K562 (cell line): ENCODE measurements around the gene ZNF213. TPM values are rescaled to one million over a fixed set of nuclear protein-coding genes. Genes with fewer than 3 reads are reported as not detected.

ENCODE experiments used
- ATAC-seq: fragments of 200-7000 bp; cut with Tn5 transposase; 3 replicates; pipeline ENCODE4 v1.9.1; 2020; ENCODE audit warnings: moderate library complexity
- BruUV-seq: library from RNA; stranded (reverse); fragments of 400-500 nt; replicated peaks from 2 replicates; lab custom pipeline; 2021; lab: Mats Ljungman, UMichigan
- CTCF ChIA-PET: fragments of 300-600 bp; formaldehyde crosslinking; extraction: SDS; loops from one replicate; lab custom pipeline; 2021; ENCODE audit warnings: low intra/inter-chr PET ratio; lab: Yijun Ruan, JAX
- POLR2A ChIA-PET: fragments of 300-600, 350-650 bp; sonication (Branson Sonifier 250); formaldehyde crosslinking; extraction: SDS; loops from one replicate; lab custom pipeline; 2021; ENCODE audit warnings: antibody characterized with exemption, inconsistent platforms; lab: Yijun Ruan, JAX
- DNase-seq, 4 experiments: peaks; one replicate each; pipeline versions ENCODE4 v3.0.0 to v3.0.0-alpha.2; 2011 to 2018; ENCODE audit warnings: low spot score in 3 of 4, mixed read lengths in 3 of 4; ENCODE audit errors: extremely low read depth in 1 of 4
- FAIRE-seq: peaks from 2 replicates; lab custom pipeline; 2011; peaks lifted over from hg19 to GRCh38; lab: Jason Lieb, UNC
- H2AFZ ChIP-seq: 2 replicates; pipeline ENCODE4 v1.6.0; 2011; ENCODE audit warnings: low read depth, low read length, control low read depth, inconsistent platforms
- H3K27ac ChIP-seq: fragments of 200-600 bp; 3 replicates; pipeline ENCODE4 v1.8.0; 2011; ENCODE audit warnings: low read depth, mild to moderate bottlenecking, control low read depth, inconsistent platforms, low read length, moderate library complexity, mixed read lengths; ENCODE audit errors: extremely low read depth
- H3K27me3 ChIP-seq, 2 experiments: fragments of 300-600 bp in 1 of 2; 2 replicates in 1 of 2; 3 replicates in 1 of 2; pipeline versions ENCODE4 v1.6.0 to v1.8.0; 2011; ENCODE audit warnings: inconsistent platforms in 2 of 2, low read length in 2 of 2, mild to moderate bottlenecking in 1 of 2, mixed read lengths in 1 of 2, moderate library complexity in 1 of 2; ENCODE audit not compliant: control insufficient read depth in 2 of 2, insufficient read depth in 2 of 2
- H3K36me3 ChIP-seq: fragments of 300-600 bp; 3 replicates; pipeline ENCODE4 v1.8.0; 2011; ENCODE audit warnings: mild to moderate bottlenecking, low read length, inconsistent platforms; ENCODE audit not compliant: control insufficient read depth, insufficient read depth
- H3K4me1 ChIP-seq, 2 experiments: fragments of 200-600 bp in 1 of 2; replicated peaks in 1 of 2; 2 replicates in 1 of 2; 3 replicates in 1 of 2; pipeline versions ENCODE4 v1.5.1 to v1.8.0; 2011; ENCODE audit warnings: inconsistent platforms in 2 of 2, low read length in 2 of 2, mild to moderate bottlenecking in 1 of 2, mixed read lengths in 1 of 2, moderate library complexity in 1 of 2; ENCODE audit not compliant: control insufficient read depth in 2 of 2, insufficient read depth in 2 of 2
- H3K4me2 ChIP-seq: 2 replicates; pipeline ENCODE4 v1.6.1; 2011; ENCODE audit warnings: low read length, control low read depth, inconsistent platforms, mixed read lengths; ENCODE audit not compliant: insufficient read depth
- H3K4me3 ChIP-seq: fragments of 200-600 bp; sonication (generic), shearing (Covaris generic); 2 replicates; pipeline ENCODE4 v1.5.1; 2016; ENCODE audit warnings: control low read depth, inconsistent platforms
- H3K79me2 ChIP-seq: fragments of 200-600 bp; 3 replicates; pipeline ENCODE4 v1.8.0; 2011; ENCODE audit warnings: low read length, inconsistent platforms; ENCODE audit not compliant: control insufficient read depth, insufficient read depth
- H3K9ac ChIP-seq, 2 experiments: 2 replicates each; pipeline versions ENCODE4 v1.6.0 to v1.6.1; 2011; ENCODE audit warnings: low read depth in 2 of 2, low read length in 2 of 2, control low read depth in 1 of 2, inconsistent platforms in 1 of 2, mild to moderate bottlenecking in 1 of 2, mixed read lengths in 1 of 2; ENCODE audit not compliant: insufficient read depth in 1 of 2
- H3K9me1 ChIP-seq: one replicate; pipeline ENCODE4 v1.6.0; 2011; ENCODE audit warnings: inconsistent platforms, mild to moderate bottlenecking, low read length, moderate library complexity; ENCODE audit not compliant: control insufficient read depth, insufficient read depth
- H3K9me3 ChIP-seq: replicated peaks from 2 replicates; pipeline ENCODE4 v1.5.1; 2011; ENCODE audit warnings: low read depth, low read length, inconsistent platforms; ENCODE audit not compliant: control insufficient read depth, insufficient read depth
- H4K20me1 ChIP-seq: replicated peaks from 2 replicates; pipeline ENCODE4 v1.6.1; 2011; ENCODE audit warnings: low read length, inconsistent platforms, mixed read lengths; ENCODE audit not compliant: control insufficient read depth, insufficient read depth
- HDAC1 ChIP-seq, 2 experiments: fragments of 450-650 bp; IDR thresholded peaks; 2 replicates each; pipeline ENCODE4 v1.6.1; 2016 to 2017; ENCODE audit warnings: inconsistent platforms in 1 of 2, mild to moderate bottlenecking in 1 of 2, moderate library complexity in 1 of 2
- HNRNPUL1 ChIP-seq: fragments of 200-400 bp; formaldehyde crosslinking; IDR thresholded peaks from 2 replicates; pipeline ENCODE4 v1.6.1; 2017; ENCODE audit warnings: low read length
- KDM4B ChIP-seq, 2 experiments: fragments of 450-650 bp in 1 of 2; sonication (generic) in 1 of 2; IDR thresholded peaks; 2 replicates each; pipeline ENCODE4 v1.6.1; 2016 to 2017; ENCODE audit warnings: borderline replicate concordance in 2 of 2, antibody characterized with exemption in 1 of 2, low read depth in 1 of 2, mild to moderate bottlenecking in 1 of 2
- POLR2H ChIP-seq: IDR thresholded peaks from 2 replicates; pipeline ENCODE4 v1.6.1; 2016; ENCODE audit warnings: missing genetic modification characterization, low read depth, mild to moderate bottlenecking, control low read depth, missing compliant biosample characterization, moderate library complexity
- ZNF589 ChIP-seq: fragments of 200-800 bp; sonication (Bioruptor generic); IDR thresholded peaks from 2 replicates; pipeline ENCODE4 v1.6.1; 2016; ENCODE audit warnings: low read depth, missing genetic modification characterization, missing compliant biosample characterization
- WGBS: fragments of 100-300 bp; shearing (Covaris generic); methylation state at CpG from one replicate; pipeline ENCODE4 v1.1.6; 2016; ENCODE audit warnings: low coverage, mixed read lengths; ENCODE audit not compliant: insufficient coverage; ENCODE audit errors: missing lambda C conversion rate; 5-methylcytosine and 5-hydroxymethylcytosine counted together
- in situ Hi-C: fragments of 300-500 bp; cut with MboI; formaldehyde crosslinking; loops from 4 replicates; pipeline ENCODE4 v1.15.0; 2018; ENCODE audit warnings: inconsistent platforms, mixed read lengths
- intact Hi-C: fragments of 100-400 bp; cut with micrococcal nuclease; formaldehyde crosslinking; loops from 2 replicates; pipeline ENCODE4 v1.14.2; 2022
- polyA plus RNA-seq, 8 experiments: library from polyadenylated mRNA; depleted of rRNA in 4 of 8; stranded (reverse) in 5 of 8; unstranded in 3 of 8; fragments of >200 nt; fragmentation: Nextera tagmentation in 2 of 8; fragmentation: Illumina TruSeq in 1 of 8; extraction: Ambion mirVana in 2 of 8; extraction: Trizol in 1 of 8; gene quantifications; 2 replicates each; pipeline versions ENCODE4 v1.2.1 to v1.2.3, GENCODE V29; 2011 to 2014; ENCODE audit warnings: inconsistent platforms in 1 of 8, missing spikeins in 1 of 8
- total RNA-seq, 7 experiments: library from RNA; depleted of rRNA in 6 of 7; stranded (reverse); fragments of >200 nt in 6 of 7; fragmentation: Illumina TruSeq in 2 of 7; extraction: Trizol in 2 of 7; gene quantifications; 2 replicates each; pipeline versions ENCODE4 v1.2.1 to v1.2.3, GENCODE V29; 2011 to 2021; ENCODE audit warnings: low replicate concordance in 1 of 7
- TF ChIP-seq, protein P1 (sequence below): sonication (generic); formaldehyde crosslinking; IDR thresholded peaks from 2 replicates; pipeline ENCODE4 v1.8.0; 2022; ENCODE audit warnings: mild to moderate bottlenecking, missing genetic modification reagents
- TF ChIP-seq, protein P2 (sequence below): fragments of 450-650 bp; formaldehyde crosslinking; IDR thresholded peaks from 2 replicates; pipeline ENCODE4 v1.4.0; 2022; ENCODE audit warnings: mild to moderate bottlenecking, moderate library complexity

Gene ZNF213
- total and polyA plus RNA-seq, 9 of the 15 experiments (the other 6 are each of a cell fraction or from before 2014, with no cell fraction given): 0.49 to 10.0 (median 1.8) TPM

DNA sequence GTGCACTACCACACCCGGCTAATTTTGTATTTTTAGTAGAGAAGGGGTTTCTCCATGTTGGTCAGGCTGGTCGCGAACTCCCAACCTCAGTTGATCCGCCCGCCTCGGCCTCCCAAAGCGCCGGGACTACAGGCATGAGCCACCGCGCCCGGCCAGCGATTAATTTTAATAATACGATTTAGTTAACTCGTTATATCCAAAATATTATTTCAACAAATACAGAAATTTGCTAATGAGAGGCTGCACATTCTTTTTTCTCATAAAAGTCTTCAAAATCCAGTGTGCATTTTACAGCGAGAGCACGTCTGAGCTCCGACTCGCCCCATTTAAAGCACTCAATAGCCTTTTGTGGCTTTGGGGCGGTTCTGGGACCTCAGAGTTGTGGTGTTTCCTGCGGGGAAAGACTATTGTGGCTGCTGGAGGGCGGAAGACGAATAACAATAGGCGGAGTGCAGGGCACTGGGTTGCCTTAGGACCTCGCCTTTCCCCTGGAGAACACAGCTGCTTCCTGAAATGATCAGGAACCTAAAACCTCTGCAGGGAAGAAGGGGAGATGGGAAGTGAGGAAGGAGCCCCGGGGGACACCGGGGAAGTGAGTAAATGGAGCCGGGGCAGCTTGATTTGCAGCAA, 32.9 kb upstream of the ZNF213 start:
- H2AFZ ChIP-seq: peak overlapping the region; percentile 85
- H3K9ac ChIP-seq: peak overlapping the region in 1 of 2 experiments; percentile 14; a peak in 1 of 4 replicates
- intact Hi-C loops: loop anchor here (5.0 kb wide), 1 partner anchor 45 kb away; no protein-coding TSS in a partner anchor

DNA sequence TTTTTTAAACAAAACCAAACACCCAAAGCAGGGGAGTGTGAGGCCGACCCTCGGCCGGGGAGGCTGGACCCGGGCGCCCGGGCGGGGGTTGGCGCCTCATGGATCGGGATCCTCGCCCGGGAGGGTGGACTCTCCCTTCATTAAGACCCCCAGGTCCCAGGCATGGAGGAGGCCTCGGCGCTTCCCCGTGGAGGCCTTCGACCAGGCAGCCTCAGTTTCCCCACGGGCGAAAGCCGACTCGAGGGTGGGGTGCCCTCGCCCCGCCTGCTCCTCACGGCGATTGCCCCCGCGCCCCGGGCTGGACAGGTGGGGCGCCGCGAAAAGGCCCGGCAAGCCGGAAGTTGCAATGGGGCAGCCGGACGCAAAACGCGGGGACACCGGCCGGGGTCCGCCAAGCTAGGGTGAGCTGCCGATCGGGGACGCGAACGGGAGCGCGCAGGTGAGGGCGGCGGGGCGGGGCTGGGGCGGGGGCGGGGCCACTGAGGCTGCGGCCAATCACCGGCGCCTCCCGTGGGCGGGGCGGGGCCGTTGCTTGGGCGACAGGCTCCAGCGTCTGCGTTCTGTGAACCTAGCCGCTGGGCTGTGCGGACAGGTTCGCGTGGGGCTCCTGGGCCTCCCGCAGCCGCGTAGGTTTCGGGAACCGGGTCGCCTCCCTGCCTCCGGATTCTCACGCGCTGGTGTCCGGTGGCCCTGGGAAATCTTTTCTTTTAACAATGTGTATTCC, 28.5 kb upstream of the ZNF213 start:
- POLR2A ChIA-PET: interaction anchor here (0.5 to 2.0 kb wide), 4 partner anchors 16 to 338 kb away, joined by 3 to 7 read pairs (median 4); partner anchors contain the start of gene ZNF213
- intact Hi-C loops: no loop called here
- no TSS peak for BruUV-seq
- TF ChIP-seq, protein P1, sequence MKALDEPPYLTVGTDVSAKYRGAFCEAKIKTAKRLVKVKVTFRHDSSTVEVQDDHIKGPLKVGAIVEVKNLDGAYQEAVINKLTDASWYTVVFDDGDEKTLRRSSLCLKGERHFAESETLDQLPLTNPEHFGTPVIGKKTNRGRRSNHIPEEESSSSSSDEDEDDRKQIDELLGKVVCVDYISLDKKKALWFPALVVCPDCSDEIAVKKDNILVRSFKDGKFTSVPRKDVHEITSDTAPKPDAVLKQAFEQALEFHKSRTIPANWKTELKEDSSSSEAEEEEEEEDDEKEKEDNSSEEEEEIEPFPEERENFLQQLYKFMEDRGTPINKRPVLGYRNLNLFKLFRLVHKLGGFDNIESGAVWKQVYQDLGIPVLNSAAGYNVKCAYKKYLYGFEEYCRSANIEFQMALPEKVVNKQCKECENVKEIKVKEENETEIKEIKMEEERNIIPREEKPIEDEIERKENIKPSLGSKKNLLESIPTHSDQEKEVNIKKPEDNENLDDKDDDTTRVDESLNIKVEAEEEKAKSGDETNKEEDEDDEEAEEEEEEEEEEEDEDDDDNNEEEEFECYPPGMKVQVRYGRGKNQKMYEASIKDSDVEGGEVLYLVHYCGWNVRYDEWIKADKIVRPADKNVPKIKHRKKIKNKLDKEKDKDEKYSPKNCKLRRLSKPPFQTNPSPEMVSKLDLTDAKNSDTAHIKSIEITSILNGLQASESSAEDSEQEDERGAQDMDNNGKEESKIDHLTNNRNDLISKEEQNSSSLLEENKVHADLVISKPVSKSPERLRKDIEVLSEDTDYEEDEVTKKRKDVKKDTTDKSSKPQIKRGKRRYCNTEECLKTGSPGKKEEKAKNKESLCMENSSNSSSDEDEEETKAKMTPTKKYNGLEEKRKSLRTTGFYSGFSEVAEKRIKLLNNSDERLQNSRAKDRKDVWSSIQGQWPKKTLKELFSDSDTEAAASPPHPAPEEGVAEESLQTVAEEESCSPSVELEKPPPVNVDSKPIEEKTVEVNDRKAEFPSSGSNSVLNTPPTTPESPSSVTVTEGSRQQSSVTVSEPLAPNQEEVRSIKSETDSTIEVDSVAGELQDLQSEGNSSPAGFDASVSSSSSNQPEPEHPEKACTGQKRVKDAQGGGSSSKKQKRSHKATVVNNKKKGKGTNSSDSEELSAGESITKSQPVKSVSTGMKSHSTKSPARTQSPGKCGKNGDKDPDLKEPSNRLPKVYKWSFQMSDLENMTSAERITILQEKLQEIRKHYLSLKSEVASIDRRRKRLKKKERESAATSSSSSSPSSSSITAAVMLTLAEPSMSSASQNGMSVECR: peak; percentile 68
- TF ChIP-seq POLR2H (peak; percentile 74), KDM4B (IDR thresholded peaks at IDR 0.05; ENCODE audit: borderline replicate concordance in 2 of 2, low read depth in 1 of 2) (peak in 1 of 2 experiments; percentile 86; a peak in 1 of 4 replicates), HDAC1 (IDR thresholded peaks at IDR 0.05) (peak in 1 of 2 experiments; percentile 80; a peak in 2 of 4 replicates)
- TF ChIP-seq, protein P2, sequence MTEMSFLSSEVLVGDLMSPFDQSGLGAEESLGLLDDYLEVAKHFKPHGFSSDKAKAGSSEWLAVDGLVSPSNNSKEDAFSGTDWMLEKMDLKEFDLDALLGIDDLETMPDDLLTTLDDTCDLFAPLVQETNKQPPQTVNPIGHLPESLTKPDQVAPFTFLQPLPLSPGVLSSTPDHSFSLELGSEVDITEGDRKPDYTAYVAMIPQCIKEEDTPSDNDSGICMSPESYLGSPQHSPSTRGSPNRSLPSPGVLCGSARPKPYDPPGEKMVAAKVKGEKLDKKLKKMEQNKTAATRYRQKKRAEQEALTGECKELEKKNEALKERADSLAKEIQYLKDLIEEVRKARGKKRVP (CRISPR knock-in tag): peak; percentile 55; the same call in 1 of the 2 replicates

More for the DNA sequence above, 32.9 kb upstream of the ZNF213 start:
- no peaks in the 10 kb centered on the region for H3K36me3 ChIP-seq
- TF ChIP-seq HNRNPUL1: no peak
- TF ChIP-seq ZNF589 (CRISPR knock-in tag): 0 out of 2 replicates have a peak, but pooled peaks have one; percentile 3
- TF ChIP-seq, all 486 proteins: peak for 1
- BruUV-seq: no TSS peak
- Histone ChIP-seq H3K4me2 (no peak overlapping the region), H3K79me2 (no peaks in the 10 kb centered on the region), H3K9me1 (no peaks in the 10 kb centered on the region), H3K4me3 (no peak overlapping the region), H3K9me3 (no peaks in the 10 kb centered on the region), H3K27ac (no peak overlapping the region), H4K20me1 (no peaks in the 10 kb centered on the region), H3K27me3 (no peaks in the 10 kb centered on the region; a peak in 1 of 5 replicates), H3K4me1 (peaks cover 20 to 36% of the 10 kb centered on the region in 2 experiments)
- in situ Hi-C loops: no loop called here
- ATAC-seq (no peak), FAIRE-seq (no peak), DNase-seq (no peak)
- 66% methylated on average over 16 of the region's 27 CpGs for WGBS
- ChIA-PET POLR2A (no interaction called here), CTCF (no interaction called here)

More for the DNA sequence above, 28.5 kb upstream of the ZNF213 start:
- Histone ChIP-seq H4K20me1 (no peaks in the 10 kb centered on the region), H3K36me3 (no peaks in the 10 kb centered on the region), H3K9me1 (no peaks in the 10 kb centered on the region), H3K9ac (peak overlapping the region; percentile 86 to 99), H3K4me3 (peak overlapping the region; percentile 64), H2AFZ (peak overlapping the region; percentile 95), H3K9me3 (no peaks in the 10 kb centered on the region), H3K79me2 (no peaks in the 10 kb centered on the region), H3K27ac (peak overlapping the region; percentile 86), H3K4me2 (peak overlapping the region; percentile 81), H3K27me3 (no peaks in the 10 kb centered on the region), H3K4me1 (peaks cover 3 to 21% of the 10 kb centered on the region in 2 experiments; a peak in 4 of 5 replicates)
- ATAC-seq: peak; percentile 97
- DNase-seq: peak; percentile 96 to 98 (median 98)
- CTCF ChIA-PET: interaction anchor here (0.6 kb wide), 1 partner anchor 23 kb away, joined by 3 read pairs; no protein-coding TSS in a partner anchor
- under 1% methylated on average over 56 of the region's 74 CpGs for whole genome bisulfite sequencing
- in situ Hi-C loops: no loop called here
- FAIRE-seq: no peak
